NCI-H2196 treated with DMSO at 0.1 percent for 48 hours (cell line): Measurements from ENCODE around the gene SAYSD1.
"Not testable (repeated sequence)": the region's sequence is repeated elsewhere in the genome, so short reads cannot be mapped to it uniquely, and the experiment has no call there.

ENCODE experiments used
- DNase-seq: peaks from one replicate; lab custom pipeline; 2025; ENCODE audit not compliant: unreplicated experiment; lab: John Stamatoyannopoulos, UW

The SAYSD1 gene, protein sequence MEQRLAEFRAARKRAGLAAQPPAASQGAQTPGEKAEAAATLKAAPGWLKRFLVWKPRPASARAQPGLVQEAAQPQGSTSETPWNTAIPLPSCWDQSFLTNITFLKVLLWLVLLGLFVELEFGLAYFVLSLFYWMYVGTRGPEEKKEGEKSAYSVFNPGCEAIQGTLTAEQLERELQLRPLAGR

DNA sequence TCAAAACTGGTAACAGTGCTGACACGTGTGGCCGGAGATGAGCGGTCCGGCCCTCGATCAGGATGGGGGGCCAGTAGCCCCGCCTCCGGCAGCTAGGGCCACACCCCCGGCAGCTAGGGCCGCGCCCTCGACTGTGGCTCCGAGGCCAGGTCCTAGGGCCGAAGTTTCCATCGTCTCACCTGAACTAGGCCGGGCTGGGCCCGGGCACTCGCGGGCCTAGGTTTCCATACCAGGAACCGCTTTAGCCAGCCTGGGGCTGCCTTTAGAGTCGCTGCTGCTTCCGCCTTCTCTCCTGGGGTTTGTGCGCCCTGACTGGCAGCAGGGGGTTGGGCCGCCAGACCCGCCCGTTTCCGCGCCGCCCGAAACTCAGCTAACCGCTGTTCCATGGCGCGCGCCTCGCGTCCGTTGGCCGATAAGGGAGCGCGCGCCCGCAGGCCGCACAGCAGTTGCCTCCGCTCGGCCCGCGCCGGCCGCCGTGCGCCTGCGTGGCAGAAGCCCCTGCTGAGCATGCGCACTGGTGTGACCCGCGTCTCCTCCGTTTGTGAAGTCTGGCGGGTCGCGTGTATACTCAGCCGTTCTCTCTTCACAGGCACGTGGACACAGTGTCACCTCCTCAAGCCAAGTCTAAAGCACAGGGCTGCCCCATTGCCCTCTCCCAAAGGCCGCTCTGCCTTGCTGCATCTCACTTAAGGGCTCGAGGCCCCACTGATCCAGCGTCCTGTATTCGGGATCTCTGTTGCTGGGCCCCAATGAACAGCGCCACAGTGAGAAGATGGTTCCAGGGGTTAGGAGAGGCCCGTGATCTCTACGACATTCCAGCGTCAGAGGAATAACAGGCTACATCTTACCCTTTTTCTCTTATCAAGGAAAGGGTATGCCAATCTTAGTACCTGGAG is at the start of gene SAYSD1:
Gene SAYSD1, minus strand, starts transcription at position 483 of the 896 bp plus-strand sequence. Its CDS starts 97 bp downstream, at position 386.
- peak; percentile 93 for DNase-seq

DNA sequence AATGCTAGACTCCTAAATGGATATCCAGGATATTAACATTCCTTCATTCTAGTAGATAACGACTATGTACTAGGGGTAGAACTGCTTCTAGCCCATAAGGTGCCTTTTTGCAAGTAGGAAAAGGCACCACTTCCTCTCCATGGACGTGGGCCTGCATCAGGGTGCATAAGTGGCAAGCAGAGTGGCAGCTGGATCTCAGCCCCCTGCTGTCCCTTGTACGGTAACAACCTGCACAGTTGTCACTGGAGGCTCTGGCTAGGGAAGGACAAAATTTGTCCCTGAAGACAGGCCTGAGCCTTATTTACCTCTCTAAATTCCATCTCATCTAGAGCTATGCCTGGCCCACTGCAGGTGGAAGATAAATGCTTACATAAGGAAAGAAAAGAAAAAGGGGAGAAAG is 42.5 kb upstream of the SAYSD1 start:
- DNase-seq = no peak

DNA sequence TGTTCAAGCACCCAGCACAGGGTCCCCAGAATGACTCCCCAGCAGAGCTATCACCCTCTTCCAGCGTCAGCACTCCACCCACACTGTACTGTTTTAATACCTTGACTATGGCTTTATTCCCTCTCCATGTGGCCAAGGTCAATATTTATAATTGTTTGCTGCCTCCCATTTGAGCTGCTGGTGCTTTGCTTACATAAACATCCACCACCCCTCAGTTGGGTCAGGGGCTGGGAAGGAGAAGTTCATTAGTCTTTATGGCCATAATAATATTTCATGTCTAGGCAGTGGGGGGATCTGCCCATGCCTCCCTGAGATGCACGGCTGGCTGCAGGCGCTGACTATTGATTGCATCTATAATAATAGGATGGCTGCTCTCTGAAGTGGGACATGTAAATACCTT is 41.8 kb upstream of the SAYSD1 start:
- DNase-seq = no peak

DNA sequence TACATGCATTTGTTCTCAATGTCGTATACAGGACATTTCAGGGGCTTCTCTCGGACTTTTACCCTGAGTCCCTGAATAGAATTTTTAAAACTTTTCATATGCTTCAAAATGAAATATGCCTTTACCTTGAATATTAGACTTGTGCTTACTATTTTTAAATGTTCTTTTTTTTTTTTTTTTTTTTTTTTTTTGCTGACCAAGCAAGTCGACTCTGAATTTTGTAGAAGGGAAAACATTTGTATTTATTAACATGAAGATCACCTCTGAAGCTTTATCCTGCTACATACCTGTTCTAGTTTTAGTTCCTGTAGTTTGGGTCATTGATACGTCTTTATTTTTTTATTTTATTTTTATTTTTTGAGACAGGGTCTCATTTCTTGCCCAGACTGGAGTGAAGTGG is 39.7 kb upstream of the SAYSD1 start:
- DNase-seq = no peak

DNA sequence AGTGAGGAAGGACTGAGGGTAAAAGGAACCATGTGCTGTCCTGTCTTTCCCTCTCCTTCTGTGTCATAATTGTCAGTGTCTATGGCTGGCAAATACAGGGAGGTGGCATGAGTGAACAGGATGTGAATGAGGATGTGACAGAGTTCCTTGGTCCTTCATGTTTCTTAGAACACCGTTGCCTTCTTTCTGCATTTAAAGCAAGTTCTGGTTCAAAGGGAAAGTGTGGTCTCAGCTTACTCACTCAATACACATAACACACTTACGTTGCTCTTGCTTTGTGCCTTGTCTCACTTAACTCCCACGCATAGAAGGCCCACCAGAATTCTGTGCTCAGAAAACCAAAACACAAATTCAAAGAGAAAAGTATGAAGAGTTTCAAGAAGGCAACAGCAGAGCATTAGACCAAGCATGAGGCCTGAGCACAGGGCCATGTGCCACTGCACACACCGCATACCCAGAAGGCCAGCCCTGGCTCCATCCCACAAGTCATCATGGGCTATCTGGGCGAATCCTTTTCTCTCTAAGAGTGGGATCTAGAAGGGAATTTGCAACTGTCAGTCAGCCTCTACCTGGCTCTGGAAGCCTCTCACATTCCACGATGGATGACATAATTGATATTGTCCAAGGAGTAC is 38.9 kb upstream of the SAYSD1 start:
- no peak for DNase-seq

DNA sequence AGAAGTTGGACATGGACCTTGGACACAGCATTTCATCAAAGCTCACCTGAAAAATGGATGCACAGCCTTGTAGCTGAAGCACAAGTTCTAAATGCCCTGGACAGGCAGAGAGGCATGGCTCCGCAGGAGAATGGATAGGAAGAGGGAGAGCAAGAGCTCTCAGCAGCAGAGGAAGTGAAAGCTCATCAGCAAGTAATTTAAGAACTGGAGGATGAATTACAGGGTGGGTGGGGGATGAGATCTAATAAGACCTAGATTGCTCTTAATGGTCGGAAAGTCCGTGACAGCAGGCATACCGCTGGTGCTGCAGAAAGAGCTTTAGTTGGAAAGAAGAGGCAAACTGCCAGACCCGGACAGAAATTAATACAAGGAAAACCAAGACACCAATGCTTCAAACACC is 37.3 kb upstream of the SAYSD1 start:
- no peak for DNase-seq

DNA sequence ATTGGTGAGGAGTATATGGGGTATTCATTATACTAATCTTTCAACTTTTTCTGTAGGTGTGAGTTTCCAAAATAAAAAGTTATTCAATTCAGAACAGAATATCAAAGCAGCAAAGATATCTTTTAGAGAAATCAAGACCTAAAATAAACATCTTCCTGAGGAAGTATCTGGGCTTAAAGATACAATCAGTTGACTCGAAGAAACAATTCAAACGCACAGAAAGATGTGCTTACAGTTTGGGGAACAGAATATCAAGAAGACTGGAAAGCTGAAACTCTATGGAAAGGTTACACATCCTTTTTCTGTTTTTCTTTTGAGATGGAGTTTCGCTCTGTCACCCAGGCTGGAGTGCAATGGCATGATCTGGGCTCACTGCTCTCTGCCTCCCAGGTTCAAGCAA is 36.2 kb upstream of the SAYSD1 start:
- DNase-seq = no peak

DNA sequence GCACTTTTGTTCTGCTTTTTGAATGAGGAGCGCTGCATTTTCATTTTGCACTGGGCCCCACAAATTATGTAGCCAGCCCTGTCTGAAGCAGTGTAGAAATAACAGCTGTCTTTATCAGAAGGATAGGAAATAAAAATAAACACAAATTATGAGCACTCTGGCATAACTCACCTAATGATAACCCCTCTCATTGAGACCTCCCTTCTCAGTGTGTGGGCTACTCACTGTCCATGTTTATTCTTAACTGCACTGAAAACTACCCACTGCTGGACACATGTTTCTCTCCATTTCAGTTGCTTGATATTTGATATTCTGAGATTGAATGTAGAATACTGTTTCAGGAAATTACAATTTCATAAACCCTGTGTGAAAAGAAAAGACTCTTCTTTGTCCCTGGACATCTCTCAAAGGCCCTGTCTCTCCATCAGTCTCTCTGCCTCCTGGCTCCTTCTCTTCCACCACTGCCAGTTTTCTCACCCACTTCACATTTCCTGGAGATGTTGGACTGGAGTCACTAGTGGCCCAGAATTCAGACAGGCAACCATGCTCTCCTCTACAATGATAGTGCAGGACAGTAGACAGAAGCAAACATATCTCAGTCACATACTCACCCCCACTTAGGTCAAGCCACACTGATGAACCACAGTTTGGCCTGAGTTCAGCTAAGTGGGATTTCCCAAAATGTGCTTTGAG is 29.6 kb upstream of the SAYSD1 start:
- DNase-seq = no peak

DNA sequence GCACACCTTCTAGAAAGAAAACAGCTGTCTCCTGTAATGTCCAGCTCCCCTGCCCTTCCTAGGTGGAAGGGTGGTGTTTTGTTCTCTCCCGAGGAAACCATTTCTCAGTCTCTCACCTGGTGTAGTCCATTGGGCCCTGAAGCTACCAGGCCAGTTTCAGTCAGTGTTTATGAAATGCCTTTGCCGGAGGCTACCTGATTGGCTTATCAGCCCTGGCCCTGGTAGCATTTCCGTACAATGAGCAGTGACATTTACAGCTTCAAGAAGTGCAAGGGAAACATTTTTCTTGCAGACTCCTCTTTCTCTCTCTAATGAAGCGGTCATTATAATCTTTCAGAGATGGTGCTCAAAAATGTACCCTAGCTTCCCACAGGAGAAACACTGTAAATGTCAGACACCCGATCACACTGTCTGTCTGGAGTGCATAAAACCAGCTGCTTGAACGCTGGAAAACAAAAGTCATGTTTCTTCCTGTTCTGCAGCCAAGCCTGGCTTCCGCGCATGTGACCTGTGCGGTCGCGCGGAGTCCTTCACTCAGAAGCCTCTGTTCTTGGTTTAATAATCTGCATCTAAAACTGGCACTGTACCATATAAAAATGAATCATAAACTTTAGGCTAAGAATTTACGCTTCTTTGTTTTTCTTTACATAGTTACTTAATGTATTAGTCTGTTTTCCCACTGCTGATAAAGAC is 28.4 kb upstream of the SAYSD1 start:
- DNase-seq = peak; percentile 14

DNA sequence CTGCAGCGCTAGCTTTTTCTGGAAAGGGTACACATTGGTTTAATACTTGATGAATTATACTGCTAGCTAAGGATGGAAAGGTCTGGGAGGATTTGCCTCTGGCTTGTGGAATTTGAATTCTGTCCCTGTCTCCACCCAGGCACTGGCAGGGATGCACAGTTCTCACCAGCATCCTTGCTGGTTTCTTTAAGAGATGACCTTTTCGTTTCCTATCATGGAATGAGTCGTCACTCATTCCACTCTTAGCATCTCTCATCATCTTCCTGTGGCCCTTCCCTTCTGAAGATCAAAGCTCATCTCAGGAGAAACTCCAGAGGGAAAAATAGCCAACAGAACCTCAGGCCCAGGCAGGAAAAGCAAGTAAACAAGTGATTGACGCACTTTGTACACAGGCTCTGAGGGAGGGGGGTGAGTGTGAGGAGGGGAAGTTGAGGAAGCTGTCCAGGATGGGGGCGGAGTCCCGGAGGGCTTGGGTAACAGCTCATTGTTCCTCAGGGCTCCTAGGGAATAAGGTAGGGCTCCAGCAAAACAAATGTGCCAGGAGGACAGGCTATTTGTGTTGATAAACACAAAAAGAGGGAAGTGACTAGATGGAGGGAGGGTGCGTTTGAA is 25.7 kb upstream of the SAYSD1 start:
- DNase-seq = no peak

DNA sequence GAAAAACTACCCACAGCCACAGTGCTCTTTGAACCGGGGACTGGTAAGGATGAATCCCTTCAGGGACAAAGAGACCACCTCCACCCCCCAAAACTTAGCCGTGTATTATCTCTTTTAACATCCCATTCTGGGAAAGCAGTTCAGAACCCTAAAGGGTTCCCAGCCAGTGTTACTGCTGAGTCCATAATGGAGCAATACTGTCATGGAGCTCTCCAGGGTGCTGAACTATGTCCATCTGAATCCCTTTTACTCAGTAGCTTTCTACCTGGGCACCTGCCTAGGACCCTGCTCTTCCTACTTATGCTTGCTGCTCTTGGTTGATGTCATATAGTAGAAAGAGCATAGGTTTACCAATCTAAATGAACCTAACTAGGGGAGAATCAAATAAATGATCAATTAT is 22.3 kb upstream of the SAYSD1 start:
- no peak for DNase-seq

DNA sequence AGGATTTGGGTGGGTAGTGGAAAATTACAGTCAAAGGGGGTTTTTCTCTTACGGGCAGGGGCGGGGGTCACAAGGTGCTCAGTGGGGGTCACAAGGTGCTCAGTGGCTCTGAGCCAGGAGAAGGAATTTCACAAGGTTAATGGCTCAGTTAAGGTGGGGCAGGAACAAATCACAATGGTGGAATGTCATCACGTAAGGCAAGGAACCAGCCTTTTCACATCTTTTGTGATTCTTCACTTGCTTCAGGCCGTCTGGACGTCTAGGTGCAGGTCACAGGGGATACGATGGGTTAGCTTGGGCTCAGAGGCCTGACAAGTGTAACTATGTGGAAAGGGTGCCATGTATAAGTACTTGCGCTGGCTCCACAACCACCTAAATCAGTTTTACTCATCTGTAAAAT is 21.2 kb upstream of the SAYSD1 start:
- DNase-seq = not testable (repeated sequence)

DNA sequence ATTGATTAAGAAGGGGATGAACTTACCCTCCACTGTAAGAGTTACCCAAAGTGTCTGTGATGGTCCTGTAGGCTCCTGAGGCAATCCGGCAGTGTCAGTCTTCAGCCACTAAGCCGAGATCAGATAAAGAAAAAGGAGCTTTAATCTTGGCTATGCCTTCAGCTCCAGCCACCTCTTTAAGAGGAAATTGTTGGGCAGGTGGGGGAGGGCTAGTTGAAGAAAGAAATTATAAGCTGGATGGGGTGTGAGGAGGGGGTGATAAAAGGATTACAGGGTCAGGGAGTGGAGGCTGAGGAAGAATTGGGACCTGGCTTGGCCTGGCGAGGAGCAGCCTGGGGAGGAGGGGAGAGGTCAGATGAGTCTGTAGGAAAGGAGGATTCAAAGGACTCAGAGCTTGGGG is 19.8 kb upstream of the SAYSD1 start:
- DNase-seq = not testable (repeated sequence)

DNA sequence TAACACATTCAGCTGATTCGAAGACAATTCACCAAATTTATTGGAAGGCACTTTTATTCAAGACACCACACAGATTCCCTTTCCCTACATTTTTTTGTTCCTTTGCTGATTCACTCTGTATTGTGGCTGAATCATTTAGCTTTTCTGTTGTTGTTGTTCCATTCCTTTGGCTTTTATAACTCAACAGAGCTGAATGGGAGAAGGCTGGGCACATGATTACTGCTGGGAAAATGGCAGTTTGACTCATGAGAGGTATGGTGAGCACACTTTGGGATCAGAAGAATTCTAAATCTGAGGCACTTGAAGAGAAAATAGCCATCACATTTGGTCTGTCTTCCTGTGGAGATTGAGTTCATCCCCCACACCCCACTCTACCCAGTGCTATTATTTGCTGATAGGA is 15.7 kb upstream of the SAYSD1 start:
- no peak for DNase-seq

DNA sequence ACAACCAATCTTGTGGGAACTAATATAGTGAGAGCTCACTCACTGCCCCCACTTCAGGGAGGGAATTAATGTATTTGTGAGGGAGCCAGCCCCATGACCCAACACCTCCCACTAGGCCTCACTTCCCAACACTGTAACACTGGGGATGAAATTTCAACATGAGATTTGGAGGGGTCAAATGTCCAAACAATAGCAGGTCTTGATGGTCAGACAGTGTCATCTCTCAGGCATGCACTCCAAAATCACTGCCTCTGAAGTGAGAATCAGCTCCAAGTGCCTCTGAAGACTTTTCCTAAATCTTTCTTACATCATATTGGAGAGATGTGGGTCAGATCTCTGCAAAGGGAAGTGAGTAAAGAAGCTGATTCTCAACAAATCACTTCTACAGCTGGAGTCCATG is 13.8 kb upstream of the SAYSD1 start:
- DNase-seq = no peak

DNA sequence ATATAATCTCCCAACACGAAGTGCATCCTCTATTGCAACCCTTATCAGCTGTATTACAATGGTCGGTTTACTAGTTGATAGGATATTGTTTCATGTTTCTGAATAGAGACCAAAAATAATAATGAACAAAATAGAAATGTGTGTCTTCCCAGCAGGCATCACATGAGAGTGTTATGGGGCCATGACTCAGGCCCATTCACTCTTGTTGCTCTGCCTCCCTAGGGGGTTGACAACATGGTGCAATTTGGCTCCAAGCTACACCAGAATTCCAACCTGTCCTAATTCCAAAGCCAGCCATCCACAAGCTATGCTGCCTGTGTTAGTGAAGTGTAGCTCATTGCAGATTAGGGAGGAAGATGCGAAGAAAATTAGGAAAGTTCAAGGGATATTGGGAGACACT is 13.1 kb upstream of the SAYSD1 start:
- DNase-seq = peak; percentile 25

DNA sequence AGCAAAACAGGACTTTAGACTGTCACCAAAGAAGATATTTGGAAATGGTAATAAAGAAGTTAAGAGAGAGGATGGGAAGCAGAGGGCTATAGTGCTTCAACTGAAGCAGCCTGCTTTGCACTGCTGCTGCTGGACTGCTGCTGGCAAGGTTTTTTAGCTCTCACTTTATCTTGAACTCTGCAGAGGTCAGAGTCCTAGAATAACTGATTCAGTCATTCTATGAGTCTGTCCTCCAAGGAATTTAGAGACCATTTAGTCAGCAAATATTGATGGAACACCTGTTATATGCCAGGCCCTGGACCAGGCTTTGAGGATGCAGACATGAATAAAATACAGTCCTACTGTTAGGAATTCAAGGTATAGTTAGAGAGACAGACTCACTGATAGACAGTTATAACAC is 9.1 kb upstream of the SAYSD1 start:
- no peak for DNase-seq

DNA sequence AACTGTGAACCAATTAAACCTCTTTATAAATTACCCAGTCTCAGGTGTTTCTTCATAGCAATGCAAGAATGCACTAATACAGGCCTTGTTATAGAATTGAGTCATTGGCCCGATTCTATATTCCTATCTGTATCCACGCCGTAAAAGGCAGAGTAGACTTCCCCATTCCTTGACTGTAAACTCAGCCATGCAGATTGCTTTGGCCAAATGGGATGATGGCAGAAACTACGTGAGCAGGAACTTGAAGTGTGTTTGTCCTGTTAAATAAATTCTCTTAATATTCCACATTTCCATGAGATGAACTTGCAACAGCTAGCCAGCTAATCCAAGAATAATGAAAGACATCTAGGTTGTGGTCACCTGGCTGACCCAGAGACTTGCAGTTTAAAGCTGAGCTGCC is 3.9 kb upstream of the SAYSD1 start:
- no peak for DNase-seq

DNA sequence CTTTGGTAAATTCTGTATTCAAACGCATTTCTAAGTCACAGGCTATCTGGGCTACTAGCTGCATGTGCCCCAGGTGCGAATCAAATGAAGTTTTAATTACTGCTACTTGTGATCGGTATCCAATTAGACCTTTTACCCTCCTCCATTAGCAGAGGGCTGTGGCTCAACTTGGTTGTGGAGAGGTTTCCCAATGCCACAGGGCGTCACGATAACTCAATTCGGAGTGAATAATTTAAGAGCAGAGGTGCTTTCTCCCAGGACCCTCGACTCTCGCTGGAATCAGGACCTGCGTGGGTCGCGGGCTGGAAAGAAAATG is 640 bp downstream of the SAYSD1 start:
- DNase-seq = no peak

DNA sequence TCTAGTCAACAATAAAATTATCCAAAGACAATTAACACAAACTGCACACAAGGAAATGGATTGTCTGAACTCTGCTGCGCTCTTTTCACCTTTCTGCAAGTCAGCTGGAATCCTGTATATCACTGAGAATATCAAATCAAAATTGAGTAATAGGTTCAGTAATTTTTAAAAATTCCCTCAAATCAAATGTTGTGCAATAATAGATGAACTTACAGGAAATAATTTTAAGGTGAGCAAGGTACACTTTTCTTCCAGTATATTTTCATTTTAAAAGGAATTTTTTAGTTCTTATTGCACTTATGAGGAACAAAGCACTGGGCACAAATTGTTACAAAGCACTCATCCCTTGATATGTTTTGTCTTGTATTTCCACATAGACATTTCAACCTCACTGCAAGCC is 1.2 kb downstream of the SAYSD1 start:
- DNase-seq = no peak

DNA sequence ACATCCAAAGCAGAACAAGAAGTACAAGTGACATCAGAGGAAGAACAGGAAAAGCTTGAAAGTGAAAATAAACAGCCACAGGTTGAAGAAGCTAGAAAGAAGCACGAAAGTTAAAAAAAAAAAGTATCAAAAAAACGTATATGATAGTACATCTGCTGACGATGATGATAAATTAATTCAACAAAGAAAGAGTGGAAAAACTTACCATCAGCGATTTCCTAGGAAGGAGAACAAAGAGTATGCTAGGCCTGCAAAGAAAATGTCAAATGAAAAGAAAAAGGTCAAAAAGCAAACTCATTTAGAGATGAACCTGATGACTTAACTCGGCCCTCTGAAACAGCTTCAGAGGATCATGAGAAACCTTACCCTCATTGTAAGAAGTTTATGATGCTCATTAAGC is 3.7 kb downstream of the SAYSD1 start:
- DNase-seq = no peak
